Adrenal gland (tissue), 5 donors: Measurements from ENCODE around the gene ARID5A.

Experiments used
- POLR2A ChIP-seq, 2 donors: fragments of 450-650 bp; IDR thresholded peaks; one replicate each; pipeline ENCODE4 v1.6.1; 2017; ENCODE audit warnings: antibody characterized with exemption in 2 of 2, mild to moderate bottlenecking in 2 of 2, moderate library complexity in 1 of 2
- TF ChIP-seq, protein P1 (sequence below), 6 experiments: fragments of 450-650 bp in 4 of 6; fragments of 200-600 bp in 2 of 6; sonication (generic) in 1 of 6; IDR thresholded peaks; 1 replicate in 5 of 6; 2 replicates in 1 of 6; pipeline versions ENCODE4 v1.5.1 to v1.8.0; 2016 to 2021; ENCODE audit warnings: antibody characterized with exemption in 6 of 6, mild to moderate bottlenecking in 2 of 6, moderate library complexity in 1 of 6
- donor health status: DM: no; HTN: no; CAD: no.

DNA sequence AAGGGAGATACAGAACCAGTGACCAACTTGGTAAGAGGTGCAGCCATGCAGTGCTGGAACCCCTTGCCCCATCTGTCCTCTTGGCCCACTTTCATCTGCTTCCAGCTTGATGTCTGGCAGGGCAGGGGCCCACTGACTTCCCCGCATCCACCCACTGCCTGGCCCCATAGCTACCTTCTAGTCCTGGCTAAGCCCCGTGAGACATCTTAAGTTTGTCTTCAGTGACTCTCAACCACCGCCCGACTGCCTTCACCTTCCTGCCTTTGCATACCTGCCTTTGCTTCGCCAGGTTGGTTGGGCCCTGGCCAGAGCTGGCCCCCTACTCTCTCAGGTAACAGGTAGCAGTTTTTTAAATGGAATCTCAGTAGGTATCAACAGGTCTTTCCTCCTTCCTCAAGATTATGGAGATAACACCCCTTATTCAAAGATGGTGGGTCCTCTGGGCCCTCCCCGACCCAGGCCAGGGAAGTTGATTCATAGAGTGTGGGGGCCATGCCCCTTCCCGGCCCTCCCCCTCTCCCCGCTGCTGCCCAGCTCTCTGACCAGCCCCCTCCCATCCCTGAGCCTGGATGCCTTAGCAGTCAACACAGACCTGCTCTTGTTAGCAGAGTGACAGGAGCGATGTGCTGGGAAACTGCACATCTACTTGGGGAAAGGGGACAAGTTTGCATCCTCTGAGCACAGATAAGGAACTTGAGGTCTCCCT, 2.8 kb downstream of the ARID5A start:
- TF ChIP-seq, protein P1, sequence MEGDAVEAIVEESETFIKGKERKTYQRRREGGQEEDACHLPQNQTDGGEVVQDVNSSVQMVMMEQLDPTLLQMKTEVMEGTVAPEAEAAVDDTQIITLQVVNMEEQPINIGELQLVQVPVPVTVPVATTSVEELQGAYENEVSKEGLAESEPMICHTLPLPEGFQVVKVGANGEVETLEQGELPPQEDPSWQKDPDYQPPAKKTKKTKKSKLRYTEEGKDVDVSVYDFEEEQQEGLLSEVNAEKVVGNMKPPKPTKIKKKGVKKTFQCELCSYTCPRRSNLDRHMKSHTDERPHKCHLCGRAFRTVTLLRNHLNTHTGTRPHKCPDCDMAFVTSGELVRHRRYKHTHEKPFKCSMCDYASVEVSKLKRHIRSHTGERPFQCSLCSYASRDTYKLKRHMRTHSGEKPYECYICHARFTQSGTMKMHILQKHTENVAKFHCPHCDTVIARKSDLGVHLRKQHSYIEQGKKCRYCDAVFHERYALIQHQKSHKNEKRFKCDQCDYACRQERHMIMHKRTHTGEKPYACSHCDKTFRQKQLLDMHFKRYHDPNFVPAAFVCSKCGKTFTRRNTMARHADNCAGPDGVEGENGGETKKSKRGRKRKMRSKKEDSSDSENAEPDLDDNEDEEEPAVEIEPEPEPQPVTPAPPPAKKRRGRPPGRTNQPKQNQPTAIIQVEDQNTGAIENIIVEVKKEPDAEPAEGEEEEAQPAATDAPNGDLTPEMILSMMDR (IDR thresholded peaks at IDR 0.05), result no peak
- no peak for TF ChIP-seq POLR2A (IDR thresholded peaks at IDR 0.05)
